Neural cell (in vitro differentiated cells): ENCODE results near the gene HM13. TPM values are rescaled to one million over a fixed set of nuclear protein-coding genes. Genes with fewer than 3 reads are reported as not detected.

Experiments
- H2AFZ ChIP-seq: fragments of 200-600, 300-800 bp; sonication (generic), shearing (Covaris generic); 2 replicates; pipeline ENCODE4 v1.6.0; 2014; ENCODE audit warnings: low read depth, mild to moderate bottlenecking, antibody characterized with exemption, low read length, moderate library complexity
- H3F3A ChIP-seq: fragments of 200-600 bp; shearing (Covaris generic); 2 replicates; pipeline ENCODE4 v1.6.1; 2016; ENCODE audit warnings: mild to moderate bottlenecking, moderate library complexity, mixed read lengths, antibody characterized with exemption, low read length; ENCODE audit not compliant: insufficient read depth, poor library complexity, severe bottlenecking
- H3K27ac ChIP-seq: fragments of 200-600, 300-800 bp; sonication (generic), shearing (Covaris generic); 2 replicates; pipeline ENCODE4 v1.5.1; 2014; ENCODE audit warnings: mild to moderate bottlenecking, low read length, moderate library complexity
- H3K27me3 ChIP-seq: fragments of 300-800, 200-600 bp; sonication (generic), shearing (Covaris generic); 2 replicates; pipeline ENCODE4 v1.6.0; 2014; ENCODE audit warnings: mild to moderate bottlenecking, low read depth, low read length, moderate library complexity; ENCODE audit not compliant: insufficient read depth
- H3K36me3 ChIP-seq: fragments of 300-800, 200-600 bp; sonication (generic), shearing (Covaris generic); 2 replicates; pipeline ENCODE4 v1.5.1; 2014; ENCODE audit warnings: mild to moderate bottlenecking, antibody characterized with exemption, low read length, moderate library complexity; ENCODE audit not compliant: insufficient read depth
- H3K4me2 ChIP-seq: fragments of 300-800, 200-600 bp; sonication (generic), shearing (Covaris generic); 2 replicates; pipeline ENCODE4 v1.6.0; 2014; ENCODE audit warnings: mild to moderate bottlenecking, low read length
- H3K4me3 ChIP-seq: fragments of 300-800, 200-600 bp; sonication (generic), shearing (Covaris generic); 2 replicates; pipeline ENCODE4 v1.5.1; 2014; ENCODE audit warnings: mild to moderate bottlenecking, low read length, moderate library complexity
- H3K79me2 ChIP-seq: fragments of 200-600 bp; shearing (Covaris generic); replicated peaks from 2 replicates; pipeline ENCODE4 v1.6.0; 2014; ENCODE audit warnings: mild to moderate bottlenecking, low read length, moderate library complexity; ENCODE audit not compliant: insufficient read depth
- H3K9ac ChIP-seq: fragments of 300-800, 200-600 bp; sonication (generic), shearing (Covaris generic); 2 replicates; pipeline ENCODE4 v1.6.1; 2016; ENCODE audit warnings: mild to moderate bottlenecking, low read length, mixed read lengths
- H3K9me2 ChIP-seq: fragments of 200-600 bp; shearing (Covaris generic); 2 replicates; pipeline ENCODE4 v1.6.1; 2016; ENCODE audit warnings: mild to moderate bottlenecking, low read length, mixed read lengths; ENCODE audit not compliant: insufficient read depth
- H3K9me3 ChIP-seq: fragments of 200-600, 300-800 bp; sonication (generic), shearing (Covaris generic); 2 replicates; pipeline ENCODE4 v1.6.1; 2016; ENCODE audit warnings: mild to moderate bottlenecking, mixed run types, low read length, moderate library complexity, mixed read lengths
- H4K20me1 ChIP-seq: fragments of 200-600 bp; shearing (Covaris generic); 2 replicates; pipeline ENCODE4 v1.6.1; 2016; ENCODE audit warnings: mild to moderate bottlenecking, mixed run types; ENCODE audit not compliant: insufficient read depth
- CTCF ChIP-seq: fragments of 450-650 bp; IDR thresholded peaks from 2 replicates; pipeline ENCODE4 v1.5.1; 2014; ENCODE audit warnings: antibody characterized with exemption, mild to moderate bottlenecking, moderate library complexity; ENCODE audit not compliant: poor library complexity, severe bottlenecking
- EP300 ChIP-seq: fragments of 450-650 bp; conservative IDR thresholded peaks from 2 replicates; pipeline ENCODE4 v1.6.1; 2014; ENCODE audit warnings: antibody characterized with exemption, mild to moderate bottlenecking, moderate library complexity; ENCODE audit not compliant: poor library complexity, severe bottlenecking
- EZH2 ChIP-seq: fragments of 200-600, 300-800 bp; shearing (Covaris generic), sonication (generic); IDR thresholded peaks from 2 replicates; pipeline ENCODE4 v1.6.1; 2014; ENCODE audit warnings: antibody characterized with exemption, low read length, borderline replicate concordance, mild to moderate bottlenecking; ENCODE audit not compliant: insufficient read depth, poor library complexity, severe bottlenecking
- MXI1 ChIP-seq: fragments of 450-650 bp; conservative IDR thresholded peaks from 2 replicates; pipeline ENCODE4 v1.6.1; 2014; ENCODE audit warnings: antibody characterized with exemption, mild to moderate bottlenecking; ENCODE audit not compliant: poor library complexity, severe bottlenecking
- POLR2AphosphoS5 ChIP-seq: IDR thresholded peaks from 2 replicates; pipeline ENCODE4 v1.6.1; 2012
- RAD21 ChIP-seq: fragments of 450-650 bp; conservative IDR thresholded peaks from 2 replicates; pipeline ENCODE4 v1.6.1; 2014; ENCODE audit warnings: antibody characterized with exemption, mild to moderate bottlenecking, moderate library complexity
- REST ChIP-seq: IDR thresholded peaks from 2 replicates; pipeline ENCODE4 v1.6.1; 2012; ENCODE audit warnings: borderline replicate concordance
- SMC3 ChIP-seq: fragments of 450-650 bp; conservative IDR thresholded peaks from 2 replicates; pipeline ENCODE4 v1.6.1; 2014; ENCODE audit warnings: antibody characterized with exemption, mild to moderate bottlenecking, moderate library complexity; ENCODE audit not compliant: poor library complexity
- TAF1 ChIP-seq: IDR thresholded peaks from 2 replicates; pipeline ENCODE4 v1.6.1; 2012; ENCODE audit warnings: low read depth
- polyA plus RNA-seq: library from polyadenylated mRNA; depleted of rRNA; stranded (reverse); fragments of >200 nt; gene quantifications from 2 replicates; pipeline ENCODE4 v1.2.3, GENCODE V29; 2014

The HM13 gene
- polyA plus RNA-seq, 1 donor from 2014 or later: 95.4 TPM

GRCh38 chr20:31603822-31604566, 89.8 kb downstream of the HM13 start:
- H3K79me2 ChIP-seq: no peaks in the 10 kb centered on the region
- no peaks in the 10 kb centered on the region for H3F3A ChIP-seq
- H3K27me3 ChIP-seq: peaks cover 37% of the 10 kb centered on the region
- peak overlapping the region; percentile 72 for H3K4me2 ChIP-seq
- H3K4me3 ChIP-seq: peak overlapping the region; percentile 70
- peak overlapping the region; percentile 70 for H3K9ac ChIP-seq
- H3K27ac ChIP-seq: peak overlapping the region; percentile 41
- no peaks in the 10 kb centered on the region for H3K9me3 ChIP-seq
- no peaks in the 10 kb centered on the region for H4K20me1 ChIP-seq
- H2AFZ ChIP-seq: no peak overlapping the region
- TF ChIP-seq EZH2: no peak
- peak; percentile 99 for TF ChIP-seq EP300
- TF ChIP-seq REST: peak; percentile 48
- TF ChIP-seq TAF1: peak; percentile 45
- TF ChIP-seq RAD21: peak; percentile 18
- TF ChIP-seq SMC3: no peak
- no peak for TF ChIP-seq CTCF
- TF ChIP-seq MXI1: peak; percentile 39
- TF ChIP-seq POLR2AphosphoS5: peak; percentile 82
- no peaks in the 10 kb centered on the region for H3K36me3 ChIP-seq
- H3K9me2 ChIP-seq: no peaks in the 10 kb centered on the region

GRCh38 chr20:31604567-31605030, 90.4 kb downstream of the HM13 start:
- Histone ChIP-seq H3K4me3 (peak overlapping the region; percentile 70), H2AFZ (no peak overlapping the region), H3K36me3 (no peaks in the 10 kb centered on the region), H3K9me3 (no peaks in the 10 kb centered on the region), H3F3A (no peaks in the 10 kb centered on the region), H4K20me1 (no peaks in the 10 kb centered on the region), H3K27me3 (peaks cover 41% of the 10 kb centered on the region), H3K79me2 (no peaks in the 10 kb centered on the region), H3K9ac (peak overlapping the region; percentile 70), H3K4me2 (peak overlapping the region; percentile 72), H3K9me2 (no peaks in the 10 kb centered on the region), H3K27ac (peak overlapping the region; percentile 41)
- TF ChIP-seq EZH2 (no peak), MXI1 (no peak), REST (no peak), RAD21 (no peak), TAF1 (no peak), CTCF (no peak), EP300 (no peak)
